Activated naive CD8-positive, alpha-beta T cell treated with anti-CD3 and anti-CD28 coated beads, Interleukin-2, amount 50 U/mL, for 24 hours (primary cell): Measurements from ENCODE around the gene NXPH1.
"Not testable (repeated sequence)": the region's sequence is repeated elsewhere in the genome, so short reads cannot be mapped to it uniquely, and the experiment has no call there.

ENCODE experiments used
- ATAC-seq: fragments of 150-1000 bp; cut with Tn5 transposase; one replicate; pipeline ENCODE4 v1.10.0; 2021
- DNase-seq: peaks from one replicate; pipeline ENCODE4 v3.0.0; 2021
- H3K27ac Mint-ChIP-seq: one replicate; pipeline ENCODE4 v1.8.0; 2021; ENCODE audit warnings: mild to moderate bottlenecking, mixed read lengths
- H3K27me3 Mint-ChIP-seq: one replicate; pipeline ENCODE4 v1.8.0; 2021; ENCODE audit warnings: mixed read lengths
- H3K36me3 Mint-ChIP-seq: one replicate; pipeline ENCODE4 v1.8.0; 2021; ENCODE audit warnings: low read depth, mixed read lengths
- H3K4me1 Mint-ChIP-seq: one replicate; pipeline ENCODE4 v1.8.0; 2021; ENCODE audit warnings: mixed read lengths
- H3K4me3 Mint-ChIP-seq: one replicate; pipeline ENCODE4 v1.8.0; 2021; ENCODE audit warnings: mild to moderate bottlenecking, moderate library complexity, mixed read lengths
- H3K9me3 Mint-ChIP-seq: one replicate; pipeline ENCODE4 v1.8.0; 2021; ENCODE audit warnings: mixed read lengths

The NXPH1 gene

GRCh38 chr7:8724080-8724718, 290.8 kb downstream of the NXPH1 start:
- Mint-ChIP-seq H3K4me1 (no peaks in the 10 kb centered on the region), H3K27me3 (no peaks in the 10 kb centered on the region), H3K27ac (no peak overlapping the region), H3K9me3 (no peaks in the 10 kb centered on the region), H3K4me3 (no peak overlapping the region), H3K36me3 (no peaks in the 10 kb centered on the region)
- peak; percentile 16 for DNase-seq
- no peak for ATAC-seq

- not testable (repeated sequence) for ATAC-seq, H3K36me3 Mint-ChIP-seq, H3K27me3 Mint-ChIP-seq
Observed at GRCh38 chr7:8731756-8732155, 298.3 kb downstream of the NXPH1 start.

GRCh38 chr7:8739837-8740236, 306.4 kb downstream of the NXPH1 start:
- DNase-seq, result no peak
- peaks cover 14% of the 10 kb centered on the region for H3K9me3 Mint-ChIP-seq
- no peaks in the 10 kb centered on the region for H3K27me3 Mint-ChIP-seq
- H3K27ac Mint-ChIP-seq, result no peak overlapping the region
- no peaks in the 10 kb centered on the region for H3K4me1 Mint-ChIP-seq
- H3K4me3 Mint-ChIP-seq, result no peak overlapping the region
- H3K36me3 Mint-ChIP-seq, result no peaks in the 10 kb centered on the region
- ATAC-seq, result no peak

More at GRCh38 chr7:8731756-8732155, 298.3 kb downstream of the NXPH1 start:
- H3K4me3 Mint-ChIP-seq, H3K27ac Mint-ChIP-seq, H3K4me1 Mint-ChIP-seq, DNase-seq: not testable (repeated sequence)
- H3K9me3 Mint-ChIP-seq, result peaks cover 13% of the 10 kb centered on the region

- no peaks in the 10 kb centered on the region for H3K27me3 Mint-ChIP-seq
- ATAC-seq (no peak), DNase-seq (no peak)
- H3K27ac Mint-ChIP-seq, result no peak overlapping the region
- H3K4me1 Mint-ChIP-seq, result no peaks in the 10 kb centered on the region
- peaks cover 9% of the 10 kb centered on the region for H3K9me3 Mint-ChIP-seq
- H3K36me3 Mint-ChIP-seq, result no peaks in the 10 kb centered on the region
- no peak overlapping the region for H3K4me3 Mint-ChIP-seq
Observed at GRCh38 chr7:8742837-8743236, 309.4 kb downstream of the NXPH1 start.

GRCh38 chr7:8747338-8747737, 313.9 kb downstream of the NXPH1 start:
- ATAC-seq (no peak), DNase-seq (no peak)
- Mint-ChIP-seq H3K27me3 (no peaks in the 10 kb centered on the region), H3K9me3 (peaks cover 7% of the 10 kb centered on the region), H3K4me1 (no peaks in the 10 kb centered on the region), H3K27ac (no peak overlapping the region), H3K36me3 (no peaks in the 10 kb centered on the region), H3K4me3 (no peak overlapping the region)

GRCh38 chr7:8751557-8752231, 318.3 kb downstream of the NXPH1 start:
- Mint-ChIP-seq H3K27me3 (no peaks in the 10 kb centered on the region), H3K4me1 (no peaks in the 10 kb centered on the region), H3K27ac (no peak overlapping the region), H3K4me3 (no peak overlapping the region), H3K9me3 (no peaks in the 10 kb centered on the region), H3K36me3 (no peaks in the 10 kb centered on the region)
- no peak for DNase-seq
- no peak for ATAC-seq

GRCh38 chr7:8753355-8753754, 319.9 kb downstream of the NXPH1 start:
- no peaks in the 10 kb centered on the region for H3K36me3 Mint-ChIP-seq
- ATAC-seq (no peak), DNase-seq (no peak)
- H3K4me1 Mint-ChIP-seq, result no peaks in the 10 kb centered on the region
- H3K27ac Mint-ChIP-seq, result no peak overlapping the region
- no peaks in the 10 kb centered on the region for H3K27me3 Mint-ChIP-seq
- no peaks in the 10 kb centered on the region for H3K9me3 Mint-ChIP-seq
- no peak overlapping the region for H3K4me3 Mint-ChIP-seq

- Mint-ChIP-seq H3K9me3 (no peaks in the 10 kb centered on the region), H3K27ac (no peak overlapping the region), H3K4me1 (no peaks in the 10 kb centered on the region), H3K4me3 (no peak overlapping the region), H3K27me3 (no peaks in the 10 kb centered on the region), H3K36me3 (no peaks in the 10 kb centered on the region)
- DNase-seq, result no peak
- no peak for ATAC-seq
Observed at GRCh38 chr7:8761731-8762130, 328.3 kb downstream of the NXPH1 start.

- no peaks in the 10 kb centered on the region for H3K4me1 Mint-ChIP-seq
- no peaks in the 10 kb centered on the region for H3K36me3 Mint-ChIP-seq
- ATAC-seq (no peak), DNase-seq (no peak)
- H3K4me3 Mint-ChIP-seq, result no peak overlapping the region
- H3K9me3 Mint-ChIP-seq, result peaks cover 7% of the 10 kb centered on the region
- no peak overlapping the region for H3K27ac Mint-ChIP-seq
- no peaks in the 10 kb centered on the region for H3K27me3 Mint-ChIP-seq
Observed at GRCh38 chr7:8762803-8763202, 329.4 kb downstream of the NXPH1 start.

- peaks cover 7% of the 10 kb centered on the region for H3K9me3 Mint-ChIP-seq
- H3K27me3 Mint-ChIP-seq, result no peaks in the 10 kb centered on the region
- H3K4me1 Mint-ChIP-seq, result no peaks in the 10 kb centered on the region
- ATAC-seq (no peak), DNase-seq (no peak)
- no peaks in the 10 kb centered on the region for H3K36me3 Mint-ChIP-seq
- H3K27ac Mint-ChIP-seq, result no peak overlapping the region
- no peak overlapping the region for H3K4me3 Mint-ChIP-seq
Observed at GRCh38 chr7:8765374-8765773, 332.0 kb downstream of the NXPH1 start.

- DNase-seq (no peak), ATAC-seq (no peak)
- Mint-ChIP-seq H3K36me3 (no peaks in the 10 kb centered on the region), H3K27ac (no peak overlapping the region), H3K4me1 (no peaks in the 10 kb centered on the region), H3K9me3 (peaks cover 3% of the 10 kb centered on the region), H3K4me3 (no peak overlapping the region), H3K27me3 (no peaks in the 10 kb centered on the region)
Observed at GRCh38 chr7:8773518-8773917, 340.1 kb downstream of the NXPH1 start.

GRCh38 chr7:8778459-8778858, 345.1 kb downstream of the NXPH1 start:
- H3K9me3 Mint-ChIP-seq, result no peaks in the 10 kb centered on the region
- H3K4me1 Mint-ChIP-seq, result no peaks in the 10 kb centered on the region
- DNase-seq (no peak), ATAC-seq (no peak)
- no peaks in the 10 kb centered on the region for H3K36me3 Mint-ChIP-seq
- no peak overlapping the region for H3K4me3 Mint-ChIP-seq
- H3K27ac Mint-ChIP-seq, result no peak overlapping the region
- H3K27me3 Mint-ChIP-seq, result no peaks in the 10 kb centered on the region

GRCh38 chr7:8781166-8781565, 347.8 kb downstream of the NXPH1 start:
- ATAC-seq, result no peak
- no peaks in the 10 kb centered on the region for H3K36me3 Mint-ChIP-seq
- H3K4me3 Mint-ChIP-seq, result no peak overlapping the region
- no peak overlapping the region for H3K27ac Mint-ChIP-seq
- peaks cover 4% of the 10 kb centered on the region for H3K9me3 Mint-ChIP-seq
- H3K27me3 Mint-ChIP-seq, result no peaks in the 10 kb centered on the region
- H3K4me1 Mint-ChIP-seq, result no peaks in the 10 kb centered on the region
- DNase-seq, result no peak

GRCh38 chr7:8783229-8783628, 349.8 kb downstream of the NXPH1 start:
- ATAC-seq, result no peak

GRCh38 chr7:8785081-8785480, 351.7 kb downstream of the NXPH1 start:
- H3K4me1 Mint-ChIP-seq, result no peaks in the 10 kb centered on the region
- H3K27me3 Mint-ChIP-seq, result no peaks in the 10 kb centered on the region
- no peak for DNase-seq
- no peak overlapping the region for H3K27ac Mint-ChIP-seq
- H3K9me3 Mint-ChIP-seq, result peaks cover 4% of the 10 kb centered on the region
- no peaks in the 10 kb centered on the region for H3K36me3 Mint-ChIP-seq
- ATAC-seq, result no peak
- no peak overlapping the region for H3K4me3 Mint-ChIP-seq

More at GRCh38 chr7:8783229-8783628, 349.8 kb downstream of the NXPH1 start:
- peaks cover 4% of the 10 kb centered on the region for H3K9me3 Mint-ChIP-seq
- no peaks in the 10 kb centered on the region for H3K27me3 Mint-ChIP-seq
- no peaks in the 10 kb centered on the region for H3K36me3 Mint-ChIP-seq
- no peak overlapping the region for H3K27ac Mint-ChIP-seq
- H3K4me1 Mint-ChIP-seq, result no peaks in the 10 kb centered on the region
- no peak for DNase-seq
- H3K4me3 Mint-ChIP-seq, result no peak overlapping the region
